ENCODE measurements around the gene MAP4K1. TPM values are rescaled to one million over a fixed set of nuclear protein-coding genes. Genes with fewer than 3 reads are reported as not detected.
A peak's percentile ranks its signal among the peaks of the same experiment; 100 is the strongest.

Gene MAP4K1
- total RNA-seq, 2 experiments from 2014 or later: 173 to 185 TPM

DNA sequence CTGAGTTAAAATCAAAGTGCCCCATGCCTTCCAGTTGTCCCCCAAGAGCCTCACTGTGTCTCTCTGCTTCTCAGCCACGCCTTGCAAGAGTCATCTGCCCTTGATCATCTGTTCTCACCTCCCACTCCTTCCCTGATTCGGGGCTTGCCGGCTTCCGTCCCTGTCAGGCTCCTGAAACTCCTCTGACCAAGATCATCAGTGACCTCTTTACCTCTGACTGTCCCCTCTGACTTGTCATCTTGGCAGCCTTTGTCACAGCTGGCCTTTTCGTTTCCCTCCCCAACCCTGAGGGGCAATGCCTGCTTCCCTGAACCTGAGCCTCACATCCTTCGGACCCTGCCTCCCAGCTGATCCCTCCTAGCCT lies 66.3 kb downstream of the MAP4K1 start:
- H3K27ac Mint-ChIP-seq: no peak overlapping the region
- POLR2A ChIA-PET: no interaction called here
- H3K27me3 Mint-ChIP-seq: peaks cover 8% of the 10 kb centered on the region
- H3K36me3 ChIP-seq (ENCODE audit: insufficient read depth, low read length): no peaks in the 10 kb centered on the region
- H3K4me3 ChIP-seq (ENCODE audit: low read length): no peak overlapping the region
- no peaks in the 10 kb centered on the region for H3K9me3 ChIP-seq (ENCODE audit: control insufficient read depth in 1 of 2, insufficient read depth in 1 of 2, low read length in 2 of 2)
- no peaks in the 10 kb centered on the region for H3K36me3 Mint-ChIP-seq (ENCODE audit: low read depth)
- H3K4me1 ChIP-seq (ENCODE audit: insufficient read depth, low read length): peaks cover 17% of the 10 kb centered on the region
- peak in 2 of 14 experiments; percentile 23 to 45 for DNase-seq
- TF ChIP-seq, protein P1, sequence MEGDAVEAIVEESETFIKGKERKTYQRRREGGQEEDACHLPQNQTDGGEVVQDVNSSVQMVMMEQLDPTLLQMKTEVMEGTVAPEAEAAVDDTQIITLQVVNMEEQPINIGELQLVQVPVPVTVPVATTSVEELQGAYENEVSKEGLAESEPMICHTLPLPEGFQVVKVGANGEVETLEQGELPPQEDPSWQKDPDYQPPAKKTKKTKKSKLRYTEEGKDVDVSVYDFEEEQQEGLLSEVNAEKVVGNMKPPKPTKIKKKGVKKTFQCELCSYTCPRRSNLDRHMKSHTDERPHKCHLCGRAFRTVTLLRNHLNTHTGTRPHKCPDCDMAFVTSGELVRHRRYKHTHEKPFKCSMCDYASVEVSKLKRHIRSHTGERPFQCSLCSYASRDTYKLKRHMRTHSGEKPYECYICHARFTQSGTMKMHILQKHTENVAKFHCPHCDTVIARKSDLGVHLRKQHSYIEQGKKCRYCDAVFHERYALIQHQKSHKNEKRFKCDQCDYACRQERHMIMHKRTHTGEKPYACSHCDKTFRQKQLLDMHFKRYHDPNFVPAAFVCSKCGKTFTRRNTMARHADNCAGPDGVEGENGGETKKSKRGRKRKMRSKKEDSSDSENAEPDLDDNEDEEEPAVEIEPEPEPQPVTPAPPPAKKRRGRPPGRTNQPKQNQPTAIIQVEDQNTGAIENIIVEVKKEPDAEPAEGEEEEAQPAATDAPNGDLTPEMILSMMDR (IDR thresholded peaks at IDR 0.05): no peak
- no peak overlapping the region for H3K27ac ChIP-seq (ENCODE audit: low read depth in 1 of 2, low read length in 2 of 2)
- H3K4me3 Mint-ChIP-seq: no peak overlapping the region
- CTCF ChIA-PET: interaction anchor here (1.7 kb wide), 1 partner anchor 83 kb away, joined by 4 read pairs; no protein-coding TSS in a partner anchor
- intact Hi-C loops (cut with DNase I, micrococcal nuclease): no loop called here
- peaks cover 18% of the 10 kb centered on the region for H3K4me1 Mint-ChIP-seq (ENCODE audit: low read depth)
- ATAC-seq (ENCODE audit: poor library complexity): no peak
- H3K9me3 Mint-ChIP-seq: no peaks in the 10 kb centered on the region
- no peaks in the 10 kb centered on the region for H3K27me3 ChIP-seq (ENCODE audit: control insufficient read depth in 1 of 2, insufficient read depth in 2 of 2, low read length in 2 of 2)

DNA sequence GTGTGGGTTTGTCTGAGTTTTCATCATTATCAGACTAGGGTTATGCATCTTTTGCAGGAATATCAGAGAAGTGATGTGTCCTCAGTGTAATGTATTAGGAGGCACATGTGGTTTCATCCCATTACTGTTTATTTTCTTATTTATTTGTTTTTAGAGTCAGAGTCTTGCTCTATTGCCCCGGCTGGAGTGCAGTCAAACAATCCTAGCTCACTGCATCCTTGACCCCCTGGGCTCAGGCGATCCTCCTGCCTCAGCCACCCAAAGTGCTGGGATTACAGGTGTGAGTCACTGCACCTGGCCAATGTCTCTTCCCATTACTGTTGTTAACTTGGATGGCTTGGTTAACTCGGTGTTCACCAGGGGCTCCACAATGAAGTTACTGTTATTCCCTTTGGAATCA lies 67.4 kb downstream of the MAP4K1 start:
- TF ChIP-seq, protein P1 (IDR thresholded peaks at IDR 0.05): no peak
- DNase-seq (no peak), ATAC-seq (ENCODE audit: poor library complexity) (no peak)
- no peaks in the 10 kb centered on the region for H3K27me3 ChIP-seq (ENCODE audit: control insufficient read depth in 1 of 2, insufficient read depth in 2 of 2, low read length in 2 of 2)
- CTCF ChIA-PET: no interaction called here
- no peaks in the 10 kb centered on the region for H3K36me3 ChIP-seq (ENCODE audit: insufficient read depth, low read length)
- Mint-ChIP-seq H3K27ac (no peak overlapping the region), H3K27me3 (peaks cover 5% of the 10 kb centered on the region), H3K4me1 (ENCODE audit: low read depth) (peaks cover 18% of the 10 kb centered on the region), H3K36me3 (ENCODE audit: low read depth) (no peaks in the 10 kb centered on the region), H3K9me3 (no peaks in the 10 kb centered on the region), H3K4me3 (no peak overlapping the region)
- no peaks in the 10 kb centered on the region for H3K9me3 ChIP-seq (ENCODE audit: control insufficient read depth in 1 of 2, insufficient read depth in 1 of 2, low read length in 2 of 2)
- intact Hi-C loops (cut with DNase I, micrococcal nuclease): no loop called here
- POLR2A ChIA-PET: no interaction called here
- H3K27ac ChIP-seq (ENCODE audit: low read depth in 1 of 2, low read length in 2 of 2): no peak overlapping the region
- H3K4me1 ChIP-seq (ENCODE audit: insufficient read depth, low read length): peaks cover 16% of the 10 kb centered on the region
- H3K4me3 ChIP-seq (ENCODE audit: low read length): no peak overlapping the region

DNA sequence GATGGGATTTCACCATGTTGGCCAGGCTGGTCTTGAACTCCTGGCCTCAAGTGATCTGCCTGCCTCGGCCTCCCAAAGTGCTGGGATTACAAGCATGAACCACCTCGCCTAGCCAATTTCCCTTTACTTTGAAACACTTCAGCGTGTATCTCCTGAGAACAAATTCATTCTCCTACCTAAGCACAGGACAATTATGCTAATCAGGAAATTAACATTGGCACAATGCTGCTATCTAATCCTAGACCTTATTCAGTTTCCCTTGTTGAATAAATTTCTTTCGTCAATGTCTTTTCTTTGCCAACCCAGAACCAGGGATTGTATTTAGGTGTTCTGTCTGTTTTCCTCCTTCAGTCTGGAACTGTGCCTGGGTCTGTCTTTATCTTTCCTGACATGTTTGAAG lies 67.8 kb downstream of the MAP4K1 start:
- intact Hi-C loops (cut with DNase I, micrococcal nuclease): loop anchor here in 1 of 2 experiments (5.0 to 10.0 kb wide), 3 partner anchors 67 to 322 kb away; partner anchors contain the start of genes EIF3K, FAM98C and MAP4K1
- TF ChIP-seq, protein P1 (IDR thresholded peaks at IDR 0.05): no peak
- Mint-ChIP-seq H3K9me3 (no peaks in the 10 kb centered on the region), H3K27me3 (peaks cover 4% of the 10 kb centered on the region), H3K4me3 (no peak overlapping the region), H3K4me1 (ENCODE audit: low read depth) (peaks cover 18% of the 10 kb centered on the region), H3K36me3 (ENCODE audit: low read depth) (no peaks in the 10 kb centered on the region), H3K27ac (no peak overlapping the region)
- no peak overlapping the region for H3K4me3 ChIP-seq (ENCODE audit: low read length)
- H3K27ac ChIP-seq (ENCODE audit: low read depth in 1 of 2, low read length in 2 of 2): no peak overlapping the region
- ATAC-seq (ENCODE audit: poor library complexity): no peak
- POLR2A ChIA-PET: no interaction called here
- H3K9me3 ChIP-seq (ENCODE audit: control insufficient read depth in 1 of 2, insufficient read depth in 1 of 2, low read length in 2 of 2): no peaks in the 10 kb centered on the region
- no peaks in the 10 kb centered on the region for H3K27me3 ChIP-seq (ENCODE audit: control insufficient read depth in 1 of 2, insufficient read depth in 2 of 2, low read length in 2 of 2)
- H3K4me1 ChIP-seq (ENCODE audit: insufficient read depth, low read length): peaks cover 15% of the 10 kb centered on the region
- CTCF ChIA-PET: no interaction called here
- H3K36me3 ChIP-seq (ENCODE audit: insufficient read depth, low read length): no peaks in the 10 kb centered on the region
- no peak for DNase-seq

Measured in CD4-positive, alpha-beta T cell (primary cell).